ENCODE measurements around the gene CC2D2B. TPM values are rescaled to one million over a fixed set of nuclear protein-coding genes. Genes with fewer than 3 reads are reported as not detected.

CC2D2B gene
- total RNA-seq, 1 experiment from 2014 or later = 0.21 TPM

- ATAC-seq = no peak
- POLR2A ChIA-PET = no interaction called here
- Histone ChIP-seq H3K9me3 (ENCODE audit: control insufficient read depth, insufficient read depth, low read depth, low read length) (no peaks in the 10 kb centered on the region), H3K27me3 (ENCODE audit: control insufficient read depth, insufficient read depth, low read length) (no peaks in the 10 kb centered on the region), H3K4me3 (ENCODE audit: low read depth in 2 of 2, low read length in 2 of 2) (no peak overlapping the region), H3K4me1 (ENCODE audit: control insufficient read depth, insufficient read depth, low read length) (no peaks in the 10 kb centered on the region), H3K27ac (ENCODE audit: low read length) (no peak overlapping the region), H3K36me3 (ENCODE audit: control insufficient read depth, insufficient read depth, low read length) (no peaks in the 10 kb centered on the region)
- BruUV-seq (replicated peaks) = no TSS peak
- no peak for DNase-seq (ENCODE audit: low read depth, low spot score)
- CTCF ChIA-PET = no interaction called here
- TF ChIP-seq SIN3A (IDR thresholded peaks at IDR 0.05; ENCODE audit: borderline replicate concordance, insufficient read depth, low read depth, low read length) = no peak
- no peak for TF ChIP-seq POLR2AphosphoS5 (IDR thresholded peaks at IDR 0.05; ENCODE audit: low read depth, low read length)
- TF ChIP-seq REST (IDR thresholded peaks at IDR 0.05; ENCODE audit: insufficient read depth in 1 of 2, low read depth in 2 of 2, low read length in 1 of 2) = no peak
- TF ChIP-seq TCF7L2 (IDR thresholded peaks at IDR 0.05; ENCODE audit: low read depth, low read length) = no peak
- TF ChIP-seq, protein P1, sequence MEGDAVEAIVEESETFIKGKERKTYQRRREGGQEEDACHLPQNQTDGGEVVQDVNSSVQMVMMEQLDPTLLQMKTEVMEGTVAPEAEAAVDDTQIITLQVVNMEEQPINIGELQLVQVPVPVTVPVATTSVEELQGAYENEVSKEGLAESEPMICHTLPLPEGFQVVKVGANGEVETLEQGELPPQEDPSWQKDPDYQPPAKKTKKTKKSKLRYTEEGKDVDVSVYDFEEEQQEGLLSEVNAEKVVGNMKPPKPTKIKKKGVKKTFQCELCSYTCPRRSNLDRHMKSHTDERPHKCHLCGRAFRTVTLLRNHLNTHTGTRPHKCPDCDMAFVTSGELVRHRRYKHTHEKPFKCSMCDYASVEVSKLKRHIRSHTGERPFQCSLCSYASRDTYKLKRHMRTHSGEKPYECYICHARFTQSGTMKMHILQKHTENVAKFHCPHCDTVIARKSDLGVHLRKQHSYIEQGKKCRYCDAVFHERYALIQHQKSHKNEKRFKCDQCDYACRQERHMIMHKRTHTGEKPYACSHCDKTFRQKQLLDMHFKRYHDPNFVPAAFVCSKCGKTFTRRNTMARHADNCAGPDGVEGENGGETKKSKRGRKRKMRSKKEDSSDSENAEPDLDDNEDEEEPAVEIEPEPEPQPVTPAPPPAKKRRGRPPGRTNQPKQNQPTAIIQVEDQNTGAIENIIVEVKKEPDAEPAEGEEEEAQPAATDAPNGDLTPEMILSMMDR (IDR thresholded peaks at IDR 0.05) = no peak
- in situ Hi-C loops (cut with HindIII; ENCODE audit: low pct_unique_long_range_greater_than_20kb, low sequenced_read_pairs) = no loop called here
- intact Hi-C loops (cut with micrococcal nuclease; ENCODE audit: unreplicated experiment) = no loop called here
These were observed 33.3 kb downstream of the CC2D2B start for GRCh38 chr10:95941115-95941514.

GRCh38 chr10:95963202-95963990 is 55.6 kb downstream of the CC2D2B start:
- Histone ChIP-seq H3K4me1 (ENCODE audit: control insufficient read depth, insufficient read depth, low read length) (no peaks in the 10 kb centered on the region), H3K36me3 (ENCODE audit: control insufficient read depth, insufficient read depth, low read length) (no peaks in the 10 kb centered on the region), H3K4me3 (ENCODE audit: low read depth in 2 of 2, low read length in 2 of 2) (no peak overlapping the region), H3K9me3 (ENCODE audit: control insufficient read depth, insufficient read depth, low read depth, low read length) (0 out of 2 replicates have a peak, but pooled peaks cover 8% of the 10 kb centered on the region), H3K27me3 (ENCODE audit: control insufficient read depth, insufficient read depth, low read length) (peaks cover 5% of the 10 kb centered on the region), H3K27ac (ENCODE audit: low read length) (no peak overlapping the region)
- DNase-seq (ENCODE audit: low read depth, low spot score) = no peak
- TF ChIP-seq SIN3A (IDR thresholded peaks at IDR 0.05; ENCODE audit: borderline replicate concordance, insufficient read depth, low read depth, low read length) (no peak), TCF7L2 (IDR thresholded peaks at IDR 0.05; ENCODE audit: low read depth, low read length) (no peak), POLR2AphosphoS5 (IDR thresholded peaks at IDR 0.05; ENCODE audit: low read depth, low read length) (no peak), REST (IDR thresholded peaks at IDR 0.05; ENCODE audit: insufficient read depth in 1 of 2, low read depth in 2 of 2, low read length in 1 of 2) (no peak)
- TF ChIP-seq, protein P1 (IDR thresholded peaks at IDR 0.05) = no peak
- ChIA-PET POLR2A (interaction anchor here (0.6 kb wide), 1 partner anchor 854 kb away, joined by 5 read pairs; no protein-coding TSS in a partner anchor), CTCF (no interaction called here)
- intact Hi-C loops (cut with micrococcal nuclease; ENCODE audit: unreplicated experiment) = no loop called here
- no peak for ATAC-seq
- BruUV-seq (replicated peaks) = no TSS peak
- in situ Hi-C loops (cut with HindIII; ENCODE audit: low pct_unique_long_range_greater_than_20kb, low sequenced_read_pairs) = no loop called here

Measured in Panc1 (cell line).